Subcutaneous abdominal adipose tissue (tissue), 5 donors: ENCODE results near the gene ZNF222.

Experiments
- H3K27ac ChIP-seq: one replicate; pipeline ENCODE4 v1.7.0; 2013; ENCODE audit warnings: low read depth, mild to moderate bottlenecking, inconsistent platforms, low read length, moderate library complexity
- H3K27me3 ChIP-seq, 5 donors: one replicate each; pipeline ENCODE4 v1.7.0; 2013; ENCODE audit warnings: low read length in 5 of 5, inconsistent platforms in 1 of 5; ENCODE audit not compliant: control insufficient read depth in 5 of 5, insufficient read depth in 4 of 5
- H3K36me3 ChIP-seq, 5 donors: one replicate each; pipeline ENCODE4 v1.7.0; 2013; ENCODE audit warnings: low read length in 5 of 5; ENCODE audit not compliant: control insufficient read depth in 5 of 5, insufficient read depth in 5 of 5
- H3K4me1 ChIP-seq, 5 donors: one replicate each; pipeline ENCODE4 v1.7.0; 2013; ENCODE audit warnings: low read length in 5 of 5, mild to moderate bottlenecking in 3 of 5, moderate library complexity in 1 of 5; ENCODE audit not compliant: control insufficient read depth in 5 of 5, insufficient read depth in 5 of 5
- H3K4me3 ChIP-seq, 5 donors: one replicate each; pipeline ENCODE4 v1.7.0; 2013; ENCODE audit warnings: low read length in 5 of 5, low read depth in 1 of 5
- H3K9ac ChIP-seq, 5 donors: one replicate each; pipeline ENCODE4 v1.7.0; 2013; ENCODE audit warnings: low read length in 5 of 5, mild to moderate bottlenecking in 4 of 5, moderate library complexity in 3 of 5
- H3K9me3 ChIP-seq, 5 donors: one replicate each; pipeline ENCODE4 v1.7.0; 2013; ENCODE audit warnings: low read length in 5 of 5; ENCODE audit not compliant: control insufficient read depth in 5 of 5
- donor health status: healthy.
- donor health status: healthy.
- donor health status: healthy.
- donor health status: healthy.
- donor health status: healthy.

Gene ZNF222

GRCh38 chr19:44003461-44004009 is 21.6 kb upstream of the ZNF222 start:
- H3K27ac ChIP-seq, result peak overlapping the region; percentile 72
- peak overlapping the region; percentile 98 to 99 (median 99) for H3K4me3 ChIP-seq
- peaks cover 9 to 26% (median 24%) of the 10 kb centered on the region in 5 donors for H3K9me3 ChIP-seq
- H3K36me3 ChIP-seq, result peaks cover 14 to 19% (median 16%) of the 10 kb centered on the region in 5 donors
- H3K27me3 ChIP-seq, result no peaks in the 10 kb centered on the region
- H3K4me1 ChIP-seq, result peaks cover 0 to 19% (median 18%) of the 10 kb centered on the region in 5 donors
- H3K9ac ChIP-seq, result peak overlapping the region; percentile 71 to 93 (median 92)

GRCh38 chr19:44005973-44006372 is 19.2 kb upstream of the ZNF222 start:
- H3K4me1 ChIP-seq, result peaks cover 0 to 19% (median 18%) of the 10 kb centered on the region in 5 donors
- no peak overlapping the region for H3K27ac ChIP-seq
- no peak overlapping the region for H3K4me3 ChIP-seq
- peaks cover 39 to 41% (median 41%) of the 10 kb centered on the region in 5 donors for H3K36me3 ChIP-seq
- no peaks in the 10 kb centered on the region for H3K27me3 ChIP-seq
- peaks cover 29 to 50% (median 46%) of the 10 kb centered on the region in 5 donors for H3K9me3 ChIP-seq
- no peak overlapping the region for H3K9ac ChIP-seq

DNA sequence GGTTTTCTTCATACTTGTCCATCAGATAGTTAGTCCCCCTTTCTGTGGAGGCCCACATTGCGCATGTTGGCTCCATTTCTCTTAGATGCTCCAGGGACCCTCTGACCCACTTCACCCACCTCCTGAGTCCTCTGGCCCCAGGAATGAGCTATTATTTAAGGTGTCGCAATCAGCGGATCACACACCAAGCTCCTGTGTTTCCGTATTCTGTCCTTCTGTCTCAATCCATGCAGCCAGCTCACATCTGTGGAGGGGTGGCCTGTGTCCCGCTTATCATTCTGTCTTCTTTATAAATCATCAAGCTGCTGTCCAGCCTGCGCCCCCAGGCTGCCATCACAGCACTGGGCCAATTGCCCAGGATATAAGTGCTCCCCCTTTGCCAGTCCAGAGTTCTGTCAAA is 17.7 kb upstream of the ZNF222 start:
- H3K27me3 ChIP-seq, result no peaks in the 10 kb centered on the region
- peaks cover 42 to 64% (median 58%) of the 10 kb centered on the region in 5 donors for H3K9me3 ChIP-seq
- peaks cover 50 to 56% (median 54%) of the 10 kb centered on the region in 5 donors for H3K36me3 ChIP-seq
- H3K27ac ChIP-seq, result no peak overlapping the region
- peaks cover 0 to 12% (median 11%) of the 10 kb centered on the region in 5 donors for H3K4me1 ChIP-seq
- H3K4me3 ChIP-seq, result peak overlapping the region in 3 of 5 donors; percentile 13 to 32 (median 17)
- no peak overlapping the region for H3K9ac ChIP-seq

DNA sequence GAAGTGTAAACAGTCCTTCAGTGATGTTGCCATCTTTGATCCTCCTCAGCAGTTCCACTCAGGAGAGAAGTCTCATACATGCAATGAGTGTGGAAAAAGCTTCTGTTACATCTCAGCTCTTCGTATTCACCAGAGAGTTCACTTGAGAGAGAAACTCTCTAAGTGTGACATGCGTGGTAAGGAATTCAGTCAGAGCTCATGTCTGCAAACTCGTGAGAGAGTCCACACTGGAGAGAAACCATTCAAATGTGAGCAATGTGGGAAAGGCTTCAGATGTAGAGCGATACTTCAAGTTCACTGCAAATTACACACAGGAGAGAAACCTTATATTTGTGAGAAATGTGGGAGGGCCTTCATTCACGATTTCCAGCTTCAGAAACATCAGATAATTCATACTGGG is 14.7 kb upstream of the ZNF222 start:
- peak overlapping the region; percentile 3 to 58 (median 53) for H3K4me3 ChIP-seq
- peaks cover 47 to 83% (median 76%) of the 10 kb centered on the region in 5 donors for H3K9me3 ChIP-seq
- H3K36me3 ChIP-seq, result peaks cover 50 to 58% (median 56%) of the 10 kb centered on the region in 5 donors
- H3K9ac ChIP-seq, result no peak overlapping the region
- no peaks in the 10 kb centered on the region for H3K4me1 ChIP-seq
- H3K27me3 ChIP-seq, result no peaks in the 10 kb centered on the region
- no peak overlapping the region for H3K27ac ChIP-seq

DNA sequence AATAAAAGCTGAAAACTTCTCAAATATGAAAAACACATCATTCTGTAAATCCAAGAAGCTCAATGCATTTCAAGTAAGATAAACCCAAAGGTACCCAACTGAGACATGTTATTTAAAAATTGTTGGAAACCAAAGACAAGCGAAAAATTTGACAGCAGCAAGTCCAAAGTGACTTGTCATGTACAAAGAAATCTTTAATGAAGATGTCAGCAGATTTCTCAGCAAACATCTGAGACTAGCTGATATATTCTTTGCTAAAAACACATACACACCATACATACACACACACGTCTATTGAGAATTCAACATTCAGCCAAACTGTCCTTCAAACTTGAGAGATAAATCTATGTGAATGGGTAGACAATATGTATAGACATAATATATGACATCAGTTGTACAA is 5.7 kb upstream of the ZNF222 start:
- Histone ChIP-seq H3K9me3 (peaks cover 4 to 30% (median 13%) of the 10 kb centered on the region in 5 donors), H3K27ac (no peak overlapping the region), H3K4me3 (no peak overlapping the region)

GRCh38 chr19:44021221-44021620 is 4.0 kb upstream of the ZNF222 start:
- H3K4me3 ChIP-seq, result no peak overlapping the region
- peaks cover 0 to 14% (median 13%) of the 10 kb centered on the region in 5 donors for H3K4me1 ChIP-seq
- peaks cover 4 to 19% (median 8%) of the 10 kb centered on the region in 5 donors for H3K9me3 ChIP-seq
- H3K36me3 ChIP-seq, result no peaks in the 10 kb centered on the region
- no peak overlapping the region for H3K9ac ChIP-seq
- no peak overlapping the region for H3K27ac ChIP-seq
- H3K27me3 ChIP-seq, result no peaks in the 10 kb centered on the region

More for the DNA sequence above, 5.7 kb upstream of the ZNF222 start:
- Histone ChIP-seq H3K36me3 (no peaks in the 10 kb centered on the region), H3K27me3 (no peaks in the 10 kb centered on the region), H3K4me1 (peaks cover 0 to under 1% (median 0%) of the 10 kb centered on the region in 5 donors), H3K9ac (no peak overlapping the region)

DNA sequence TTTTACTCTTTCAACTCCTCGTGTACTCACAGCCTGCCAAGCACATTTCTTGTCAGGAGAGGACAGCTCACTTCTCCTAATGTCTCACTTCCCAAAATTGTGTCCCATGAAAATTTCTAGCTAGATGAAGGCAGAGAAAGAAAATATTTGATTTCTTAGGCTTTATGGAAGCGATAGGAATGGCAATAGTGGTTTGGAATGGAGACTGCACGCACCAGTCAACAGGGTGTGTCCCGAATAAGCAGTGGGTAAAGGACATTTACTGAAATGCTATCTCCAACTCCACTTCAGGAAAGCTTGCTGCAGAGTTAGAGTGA is 321 bp upstream of the ZNF222 start:
- peaks cover 0 to 15% (median 14%) of the 10 kb centered on the region in 5 donors for H3K4me1 ChIP-seq
- peak overlapping the region; percentile 60 for H3K27ac ChIP-seq
- peak overlapping the region in 3 of 5 donors; percentile 74 to 88 (median 87) for H3K9ac ChIP-seq
- peaks cover 27 to 33% (median 32%) of the 10 kb centered on the region in 5 donors for H3K36me3 ChIP-seq
- peaks cover 12 to 39% (median 18%) of the 10 kb centered on the region in 5 donors for H3K9me3 ChIP-seq
- peak overlapping the region; percentile 70 to 94 (median 92) for H3K4me3 ChIP-seq
- H3K27me3 ChIP-seq, result no peaks in the 10 kb centered on the region

DNA sequence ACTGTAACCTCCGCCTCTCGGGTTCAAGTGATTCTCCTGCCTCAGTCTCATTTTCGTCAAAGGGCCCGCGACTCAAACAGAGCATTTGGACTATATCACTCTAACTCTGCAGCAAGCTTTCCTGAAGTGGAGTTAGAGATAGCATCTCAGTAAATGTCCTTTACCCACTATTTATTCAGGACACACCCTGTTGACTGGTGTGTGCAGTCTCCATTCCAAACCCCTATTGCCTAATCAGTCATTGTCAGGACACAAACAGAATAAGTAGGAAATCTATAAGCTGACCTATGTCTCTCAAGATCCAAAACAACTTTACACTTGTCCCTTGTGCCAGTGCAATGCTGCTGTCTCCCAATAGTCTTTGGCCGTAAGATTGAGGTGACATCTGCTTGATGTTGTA is 1.4 kb downstream of the ZNF222 start:
- peak overlapping the region in 1 of 5 donors; percentile 0 for H3K4me3 ChIP-seq

DNA sequence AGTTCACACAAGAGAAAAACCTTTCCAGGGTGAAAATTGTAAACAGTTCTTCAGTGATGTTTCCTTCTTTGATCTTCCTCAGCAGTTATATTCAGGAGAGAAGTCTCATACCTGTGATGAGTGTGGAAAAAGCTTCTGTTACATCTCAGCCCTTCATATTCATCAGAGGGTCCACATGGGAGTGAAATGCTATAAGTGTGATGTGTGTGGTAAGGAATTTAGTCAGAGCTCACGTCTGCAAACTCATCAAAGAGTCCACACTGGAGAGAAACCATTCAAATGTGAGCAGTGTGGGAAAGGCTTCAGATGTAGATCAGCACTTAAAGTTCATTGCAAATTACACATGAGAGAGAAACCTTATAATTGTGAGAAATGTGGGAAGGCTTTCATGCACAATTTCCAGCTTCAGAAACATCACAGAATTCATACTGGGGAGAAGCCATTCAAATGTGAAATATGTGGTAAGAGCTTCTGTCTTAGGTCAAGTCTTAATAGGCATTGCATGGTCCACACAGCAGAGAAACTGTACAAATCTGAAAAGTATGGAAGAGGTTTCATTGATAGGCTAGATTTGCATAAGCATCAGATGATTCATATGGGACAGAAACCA is 6.9 kb downstream of the ZNF222 start:
- no peak overlapping the region for H3K27ac ChIP-seq
- H3K4me3 ChIP-seq, result peak overlapping the region; percentile 9 to 65 (median 50)
- peaks cover 53 to 99% (median 79%) of the 10 kb centered on the region in 5 donors for H3K9me3 ChIP-seq
- no peaks in the 10 kb centered on the region for H3K4me1 ChIP-seq
- no peaks in the 10 kb centered on the region for H3K27me3 ChIP-seq
- H3K36me3 ChIP-seq, result peaks cover 49 to 57% (median 52%) of the 10 kb centered on the region in 5 donors
- H3K9ac ChIP-seq, result no peak overlapping the region

More for the DNA sequence above, 1.4 kb downstream of the ZNF222 start:
- no peak overlapping the region for H3K9ac ChIP-seq
- H3K36me3 ChIP-seq, result peaks cover 41 to 51% (median 46%) of the 10 kb centered on the region in 5 donors
- H3K27ac ChIP-seq, result no peak overlapping the region
- H3K4me1 ChIP-seq, result peaks cover 0 to 15% (median 14%) of the 10 kb centered on the region in 5 donors
- peaks cover 27 to 47% (median 32%) of the 10 kb centered on the region in 5 donors for H3K9me3 ChIP-seq
- H3K27me3 ChIP-seq, result no peaks in the 10 kb centered on the region

GRCh38 chr19:44042147-44042546 is 17.0 kb downstream of the ZNF222 start:
- Histone ChIP-seq H3K9me3 (peaks cover 16 to 50% (median 30%) of the 10 kb centered on the region in 5 donors), H3K27ac (no peak overlapping the region)

More at GRCh38 chr19:44042147-44042546, 17.0 kb downstream of the ZNF222 start:
- H3K9ac ChIP-seq, result no peak overlapping the region
- H3K4me1 ChIP-seq, result no peaks in the 10 kb centered on the region
- no peak overlapping the region for H3K4me3 ChIP-seq
- H3K36me3 ChIP-seq, result no peaks in the 10 kb centered on the region
- H3K27me3 ChIP-seq, result no peaks in the 10 kb centered on the region
